OCI-LY3 (cell line): ENCODE measurements around the gene POU6F2.

Source experiments
- H2AFZ ChIP-seq: fragments of 200-600, 300-600 bp; shearing (Covaris generic); 2 replicates; pipeline ENCODE4 v1.6.0; 2014; ENCODE audit warnings: antibody characterized with exemption, low read depth, low read length
- H3K27ac ChIP-seq: fragments of 200-600, 300-600 bp; sonication (generic); 2 replicates; pipeline ENCODE4 v1.5.1; 2014; ENCODE audit warnings: mild to moderate bottlenecking, low read length, moderate library complexity, mixed read lengths
- H3K27me3 ChIP-seq: fragments of 200-600, 300-600 bp; sonication (generic); 2 replicates; pipeline ENCODE4 v1.6.1; 2014; ENCODE audit warnings: low read depth, low read length, mixed read lengths
- H3K36me3 ChIP-seq: fragments of 200-600, 300-600 bp; sonication (generic); replicated peaks from 2 replicates; pipeline ENCODE3; 2014; ENCODE audit warnings: low read depth, low read length, mixed read lengths
- H3K4me1 ChIP-seq: fragments of 300-600, 200-600 bp; sonication (generic); 2 replicates; pipeline ENCODE4 v1.6.1; 2014; ENCODE audit warnings: low read length, mixed read lengths
- H3K4me2 ChIP-seq: fragments of 200-600, 300-600 bp; sonication (generic); 2 replicates; pipeline ENCODE4 v1.6.1; 2014; ENCODE audit warnings: low read length, mixed read lengths
- H3K4me3 ChIP-seq: fragments of 300-600, 200-600 bp; sonication (generic); 2 replicates; pipeline ENCODE4 v1.5.1; 2014; ENCODE audit warnings: antibody characterized with exemption, mild to moderate bottlenecking, low read length, moderate library complexity
- H3K79me2 ChIP-seq: fragments of 300-600, 200-600 bp; shearing (Covaris generic); 2 replicates; pipeline ENCODE4 v1.6.1; 2014; ENCODE audit warnings: mild to moderate bottlenecking, low read length, mixed read lengths
- H3K9ac ChIP-seq: fragments of 300-600, 200-600 bp; shearing (Covaris generic); 2 replicates; pipeline ENCODE4 v1.6.0; 2014; ENCODE audit warnings: mild to moderate bottlenecking, low read length, moderate library complexity
- H3K9me3 ChIP-seq: fragments of 200-600, 300-600 bp; shearing (Covaris generic); 2 replicates; pipeline ENCODE4 v1.6.1; 2014; ENCODE audit warnings: low read length, mixed read lengths; ENCODE audit not compliant: insufficient read depth
- H4K20me1 ChIP-seq: fragments of 200-600, 300-600 bp; sonication (generic); 2 replicates; pipeline ENCODE4 v1.6.1; 2016; ENCODE audit warnings: low read length, mixed read lengths; ENCODE audit not compliant: insufficient read depth
- CTCF ChIP-seq: fragments of 200-600, 300-600 bp; sonication (generic); IDR thresholded peaks from 2 replicates; pipeline ENCODE4 v1.5.1; 2014; ENCODE audit warnings: antibody characterized with exemption, low read length, low read depth
- EZH2phosphoT487 ChIP-seq: fragments of 200-600 bp; shearing (Covaris generic); IDR thresholded peaks from 2 replicates; pipeline ENCODE4 v1.6.1; 2018; ENCODE audit warnings: antibody characterized with exemption, mixed run types, low read depth

The POU6F2 gene

DNA sequence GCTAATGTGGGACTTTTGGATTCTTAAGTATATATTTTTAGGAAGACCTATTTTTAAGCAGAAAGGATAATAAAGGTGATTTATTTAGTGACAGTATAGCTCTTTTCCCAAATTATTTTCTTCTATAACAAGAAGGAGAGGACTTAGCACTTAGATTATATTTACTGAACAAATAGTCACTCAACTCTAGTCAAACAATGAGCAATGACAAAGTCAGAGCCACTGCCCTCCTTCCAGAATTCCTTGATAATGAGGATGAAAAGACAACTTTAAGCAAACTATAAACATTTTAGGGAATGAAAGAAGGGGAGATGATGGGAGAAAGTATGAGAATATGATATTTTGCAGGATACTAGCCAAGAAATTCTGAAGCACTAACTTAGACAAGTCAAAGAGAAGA is 295.0 kb downstream of the POU6F2 start:
- H2AFZ ChIP-seq = no peak overlapping the region
- H3K9me3 ChIP-seq = no peaks in the 10 kb centered on the region
- no peaks in the 10 kb centered on the region for H3K79me2 ChIP-seq
- H3K9ac ChIP-seq = no peak overlapping the region
- H3K36me3 ChIP-seq = no peaks in the 10 kb centered on the region
- no peak overlapping the region for H3K4me3 ChIP-seq
- H3K4me2 ChIP-seq = no peak overlapping the region
- no peaks in the 10 kb centered on the region for H3K4me1 ChIP-seq
- peaks cover 13% of the 10 kb centered on the region; the same call in 1 of the 2 replicates for H3K27me3 ChIP-seq
- H3K27ac ChIP-seq = no peak overlapping the region
- TF ChIP-seq EZH2phosphoT487 = no peak
- TF ChIP-seq CTCF = no peak
- no peaks in the 10 kb centered on the region for H4K20me1 ChIP-seq

DNA sequence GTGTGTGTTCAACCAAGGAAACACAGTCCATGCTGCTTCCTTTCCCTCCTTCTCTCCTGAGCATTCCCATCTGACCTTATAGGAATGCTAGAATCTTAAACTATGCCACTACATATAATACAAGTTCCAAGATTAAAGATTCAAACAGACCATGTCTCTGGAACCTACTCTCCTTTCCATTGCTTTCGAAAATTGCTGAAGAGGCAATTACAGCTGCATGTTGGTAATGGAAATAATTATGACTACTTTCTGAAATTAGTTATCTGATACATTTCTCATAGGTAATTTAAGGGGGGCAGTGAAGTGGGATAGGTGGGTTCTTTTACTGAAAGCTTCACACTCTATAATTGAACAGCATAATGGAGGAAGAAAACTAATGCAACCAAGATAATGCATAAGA is 302.6 kb downstream of the POU6F2 start:
- H3K9me3 ChIP-seq = no peaks in the 10 kb centered on the region
- no peak overlapping the region for H3K27ac ChIP-seq
- TF ChIP-seq EZH2phosphoT487 = no peak
- no peak for TF ChIP-seq CTCF

GRCh38 chr7:39285256-39285655 is 307.5 kb downstream of the POU6F2 start:
- Histone ChIP-seq H3K27ac (no peak overlapping the region), H4K20me1 (no peaks in the 10 kb centered on the region), H3K9ac (no peak overlapping the region), H3K9me3 (no peaks in the 10 kb centered on the region), H2AFZ (no peak overlapping the region), H3K27me3 (peaks cover 47% of the 10 kb centered on the region), H3K4me1 (no peaks in the 10 kb centered on the region), H3K36me3 (no peaks in the 10 kb centered on the region), H3K4me3 (no peak overlapping the region), H3K79me2 (no peaks in the 10 kb centered on the region), H3K4me2 (no peak overlapping the region)
- TF ChIP-seq CTCF (no peak), EZH2phosphoT487 (no peak)

More for the DNA sequence above, 302.6 kb downstream of the POU6F2 start:
- Histone ChIP-seq H3K4me3 (no peak overlapping the region), H3K36me3 (no peaks in the 10 kb centered on the region), H3K79me2 (no peaks in the 10 kb centered on the region), H3K4me2 (no peak overlapping the region), H3K9ac (no peak overlapping the region), H4K20me1 (no peaks in the 10 kb centered on the region), H3K4me1 (no peaks in the 10 kb centered on the region), H3K27me3 (peaks cover 25% of the 10 kb centered on the region), H2AFZ (no peak overlapping the region)

GRCh38 chr7:39288303-39288702 is 310.6 kb downstream of the POU6F2 start:
- Histone ChIP-seq H3K4me1 (no peaks in the 10 kb centered on the region), H3K36me3 (no peaks in the 10 kb centered on the region), H3K4me3 (no peak overlapping the region), H3K79me2 (no peaks in the 10 kb centered on the region), H3K9me3 (no peaks in the 10 kb centered on the region), H3K27ac (no peak overlapping the region), H4K20me1 (no peaks in the 10 kb centered on the region), H3K4me2 (no peak overlapping the region), H2AFZ (no peak overlapping the region), H3K9ac (no peak overlapping the region), H3K27me3 (peaks cover 45% of the 10 kb centered on the region)
- TF ChIP-seq EZH2phosphoT487 (no peak), CTCF (no peak)
